WTC11 (cell line): ENCODE data around the gene ANKRD33B. TPM values are rescaled to one million over a fixed set of nuclear protein-coding genes. Genes with fewer than 3 reads are reported as not detected.

Experiments used
- ATAC-seq: fragments of 200-7000 bp; cut with Tn5 transposase; 2 replicates; pipeline ENCODE4 v1.10.0; 2021; ENCODE audit warnings: mild to moderate bottlenecking, moderate library complexity
- CTCF ChIA-PET: fragments of 300-600 bp; sonication (Branson Sonifier 250); formaldehyde crosslinking; loops from one replicate; lab custom pipeline; 2021; ENCODE audit warnings: antibody characterized with exemption; lab: Charles Lee
- POLR2A ChIA-PET: fragments of 350-600 bp; sonication (Branson Sonifier 250); formaldehyde crosslinking; loops from one replicate; lab custom pipeline; 2021; ENCODE audit warnings: antibody characterized with exemption; lab: Charles Lee
- DNase-seq: peaks from one replicate; pipeline ENCODE4 v3.0.0; 2021; ENCODE audit warnings: low spot score
- H3K27ac Mint-ChIP-seq: 2 replicates; pipeline ENCODE4 v1.8.0; 2021; ENCODE audit warnings: mixed read lengths
- H3K27me3 Mint-ChIP-seq: 2 replicates; pipeline ENCODE4 v1.8.0; 2021; ENCODE audit warnings: low read depth, mild to moderate bottlenecking, moderate library complexity, mixed read lengths
- H3K36me3 Mint-ChIP-seq: 2 replicates; pipeline ENCODE4 v1.8.0; 2021; ENCODE audit warnings: mixed read lengths
- H3K4me1 Mint-ChIP-seq: 2 replicates; pipeline ENCODE4 v1.8.0; 2022; ENCODE audit warnings: mixed read lengths
- H3K4me3 Mint-ChIP-seq: 2 replicates; pipeline ENCODE4 v1.8.0; 2021; ENCODE audit warnings: mild to moderate bottlenecking, moderate library complexity, mixed read lengths
- H3K9me3 Mint-ChIP-seq: 2 replicates; pipeline ENCODE4 v1.8.0; 2021; ENCODE audit warnings: mixed read lengths
- ELF4 ChIP-seq: sonication (generic); formaldehyde crosslinking; IDR thresholded peaks from 2 replicates; pipeline ENCODE4 v1.8.1; 2022; ENCODE audit warnings: low read depth, mild to moderate bottlenecking, moderate library complexity, missing genetic modification reagents
- EMX1 ChIP-seq: fragments of 250-450 bp; sonication (Bioruptor Pico); IDR thresholded peaks from 2 replicates; pipeline ENCODE4 v1.8.0; 2021; ENCODE audit warnings: mild to moderate bottlenecking
- ESRRA ChIP-seq: sonication (generic); formaldehyde crosslinking; IDR thresholded peaks from 2 replicates; pipeline ENCODE4 v1.8.1; 2022; ENCODE audit warnings: mild to moderate bottlenecking, missing genetic modification reagents, borderline replicate concordance
- ETV6 ChIP-seq: sonication (generic); formaldehyde crosslinking; IDR thresholded peaks from 2 replicates; pipeline ENCODE4 v1.8.1; 2022; ENCODE audit warnings: mild to moderate bottlenecking, missing genetic modification reagents
- FOXJ3 ChIP-seq: sonication (generic); formaldehyde crosslinking; IDR thresholded peaks from 2 replicates; pipeline ENCODE4 v1.9.0; 2021; ENCODE audit warnings: missing genetic modification reagents, mild to moderate bottlenecking, borderline replicate concordance
- GTF2I ChIP-seq: fragments of 250-450 bp; sonication (Bioruptor Pico); conservative IDR thresholded peaks from 2 replicates; pipeline ENCODE4 v1.4.0; 2021; ENCODE audit warnings: mild to moderate bottlenecking
- JUN ChIP-seq: sonication (generic); formaldehyde crosslinking; IDR thresholded peaks from 2 replicates; pipeline ENCODE4 v1.8.0; 2023; ENCODE audit warnings: mild to moderate bottlenecking, missing genetic modification reagents
- NR1H2 ChIP-seq: sonication (generic); formaldehyde crosslinking; IDR thresholded peaks from 2 replicates; pipeline ENCODE4 v1.9.0; 2021; ENCODE audit warnings: mild to moderate bottlenecking, moderate library complexity, missing genetic modification reagents
- NR3C1 ChIP-seq: sonication (generic); formaldehyde crosslinking; conservative IDR thresholded peaks from 2 replicates; pipeline ENCODE4 v1.8.1; 2023; ENCODE audit warnings: low read depth, mild to moderate bottlenecking, missing genetic modification reagents
- OVOL2 ChIP-seq: fragments of 250-450 bp; sonication (Bioruptor Pico); IDR thresholded peaks from 2 replicates; pipeline ENCODE4 v1.9.0; 2021; ENCODE audit warnings: mild to moderate bottlenecking, borderline replicate concordance
- STAT6 ChIP-seq: sonication (generic); formaldehyde crosslinking; conservative IDR thresholded peaks from 2 replicates; pipeline ENCODE4 v1.8.1; 2023; ENCODE audit warnings: mild to moderate bottlenecking, low read depth, missing genetic modification reagents, moderate library complexity
- TEAD1 ChIP-seq: sonication (generic); formaldehyde crosslinking; IDR thresholded peaks from 2 replicates; pipeline ENCODE4 v1.8.0; 2022; ENCODE audit warnings: mild to moderate bottlenecking, missing genetic modification reagents
- USF2 ChIP-seq: sonication (generic); formaldehyde crosslinking; IDR thresholded peaks from 2 replicates; pipeline ENCODE4 v1.8.1; 2023; ENCODE audit warnings: mild to moderate bottlenecking, missing genetic modification reagents, moderate library complexity
- ZNF121 ChIP-seq: sonication (generic); formaldehyde crosslinking; IDR thresholded peaks from 2 replicates; pipeline ENCODE4 v1.8.0; 2023; ENCODE audit warnings: missing genetic modification reagents
- ZNF138 ChIP-seq: sonication (generic); formaldehyde crosslinking; conservative IDR thresholded peaks from 2 replicates; pipeline ENCODE4 v1.8.1; 2022; ENCODE audit warnings: mild to moderate bottlenecking, moderate library complexity, missing genetic modification reagents
- ZNF219 ChIP-seq: sonication (generic); formaldehyde crosslinking; IDR thresholded peaks from 2 replicates; pipeline ENCODE4 v1.8.0; 2023; ENCODE audit warnings: missing genetic modification reagents, mild to moderate bottlenecking, borderline replicate concordance
- ZNF423 ChIP-seq: fragments of 250-450 bp; sonication (Bioruptor Pico); IDR thresholded peaks from 2 replicates; pipeline ENCODE4 v2.1.2; 2022; ENCODE audit warnings: mild to moderate bottlenecking, moderate library complexity
- total RNA-seq: library from RNA; stranded (reverse); gene quantifications from 3 replicates; pipeline ENCODE4 v1.2.3, GENCODE V29; 2021
- TF ChIP-seq, protein P1 (sequence below): fragments of 250-450 bp; sonication (Bioruptor Pico); IDR thresholded peaks from 2 replicates; pipeline ENCODE4 v1.9.0; 2021; ENCODE audit warnings: mild to moderate bottlenecking
- TF ChIP-seq, protein P2 (sequence below): sonication (generic); formaldehyde crosslinking; conservative IDR thresholded peaks from 2 replicates; pipeline ENCODE4 v1.8.1; 2022; ENCODE audit warnings: mild to moderate bottlenecking, missing genetic modification reagents

The ANKRD33B gene
- total RNA-seq, 1 experiment from 2014 or later: 9.2 TPM

- ChIA-PET CTCF (no interaction called here), POLR2A (no interaction called here)
- no peaks in the 10 kb centered on the region for H3K36me3 Mint-ChIP-seq
- no peaks in the 10 kb centered on the region for H3K27me3 Mint-ChIP-seq
- no peak overlapping the region for H3K27ac Mint-ChIP-seq
- ATAC-seq (no peak), DNase-seq (no peak)
- TF ChIP-seq NR3C1 (CRISPR knock-in tag): no peak
- no peak for TF ChIP-seq ESRRA (CRISPR knock-in tag)
- no peak for TF ChIP-seq GTF2I
- no peak for TF ChIP-seq ZNF138 (CRISPR knock-in tag)
- TF ChIP-seq ELF4 (CRISPR knock-in tag): no peak
- TF ChIP-seq, protein P1, sequence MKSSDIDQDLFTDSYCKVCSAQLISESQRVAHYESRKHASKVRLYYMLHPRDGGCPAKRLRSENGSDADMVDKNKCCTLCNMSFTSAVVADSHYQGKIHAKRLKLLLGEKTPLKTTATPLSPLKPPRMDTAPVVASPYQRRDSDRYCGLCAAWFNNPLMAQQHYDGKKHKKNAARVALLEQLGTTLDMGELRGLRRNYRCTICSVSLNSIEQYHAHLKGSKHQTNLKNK (CRISPR knock-in tag): no peak
- TF ChIP-seq JUN: no peak
- no peak for TF ChIP-seq ETV6
- TF ChIP-seq, protein P2, sequence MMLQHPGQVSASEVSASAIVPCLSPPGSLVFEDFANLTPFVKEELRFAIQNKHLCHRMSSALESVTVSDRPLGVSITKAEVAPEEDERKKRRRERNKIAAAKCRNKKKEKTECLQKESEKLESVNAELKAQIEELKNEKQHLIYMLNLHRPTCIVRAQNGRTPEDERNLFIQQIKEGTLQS: no peak
- no peak for TF ChIP-seq ZNF121 (CRISPR knock-in tag)
- no peak for TF ChIP-seq OVOL2 (CRISPR knock-in tag)
- no peak for TF ChIP-seq ZNF423 (CRISPR knock-in tag)
- no peaks in the 10 kb centered on the region for H3K9me3 Mint-ChIP-seq
- H3K4me3 Mint-ChIP-seq: no peak overlapping the region
- peaks cover 24% of the 10 kb centered on the region for H3K4me1 Mint-ChIP-seq
These were observed 18.6 kb downstream of the ANKRD33B start for GRCh38 chr5:10582512-10582897.

GRCh38 chr5:10583663-10584572 lies 20.0 kb downstream of the ANKRD33B start:
- POLR2A ChIA-PET: no interaction called here
- H3K27me3 Mint-ChIP-seq: no peaks in the 10 kb centered on the region
- peaks cover 29% of the 10 kb centered on the region for H3K4me1 Mint-ChIP-seq
- CTCF ChIA-PET: no interaction called here
- H3K4me3 Mint-ChIP-seq: no peak overlapping the region
- no peaks in the 10 kb centered on the region for H3K9me3 Mint-ChIP-seq
- DNase-seq (no peak), ATAC-seq (no peak)
- TF ChIP-seq USF2: no peak
- no peak for TF ChIP-seq JUN
- no peak for TF ChIP-seq EMX1
- no peak for TF ChIP-seq STAT6 (CRISPR knock-in tag)
- no peak for TF ChIP-seq ELF4 (CRISPR knock-in tag)
- TF ChIP-seq, protein P1 (CRISPR knock-in tag): no peak
- no peak for TF ChIP-seq NR1H2 (CRISPR knock-in tag)
- TF ChIP-seq FOXJ3 (CRISPR knock-in tag): no peak
- TF ChIP-seq TEAD1 (CRISPR knock-in tag): no peak
- TF ChIP-seq ZNF219 (CRISPR knock-in tag): no peak
- no peak for TF ChIP-seq ZNF138 (CRISPR knock-in tag)
- TF ChIP-seq ETV6: no peak
- no peak for TF ChIP-seq ZNF423 (CRISPR knock-in tag)
- H3K27ac Mint-ChIP-seq: 0 out of 2 replicates have a peak overlapping the region, but pooled peaks have one; percentile 16
- no peaks in the 10 kb centered on the region for H3K36me3 Mint-ChIP-seq
